ENCODE measurements around the gene USP14. TPM values are rescaled to one million over a fixed set of nuclear protein-coding genes. Genes with fewer than 3 reads are reported as not detected.

USP14 gene
- total RNA-seq, 1 donor from 2014 or later = 14.7 TPM

- DNase-seq (ENCODE audit: low read depth in 2 of 2) = peak; percentile 33 to 37
Measured at GRCh38 chr18:159037-159652, 788 bp downstream of the USP14 start.

GRCh38 chr18:159933-160332, 1.6 kb downstream of the USP14 start:
- DNase-seq (ENCODE audit: low read depth in 2 of 2) = no peak

GRCh38 chr18:160831-161570, 2.6 kb downstream of the USP14 start:
- DNase-seq (ENCODE audit: low read depth in 2 of 2) = no peak

- DNase-seq (ENCODE audit: low read depth in 2 of 2) = no peak
Measured at GRCh38 chr18:172361-172760, 14.0 kb downstream of the USP14 start.

GRCh38 chr18:179499-179898, 21.1 kb downstream of the USP14 start:
- DNase-seq (ENCODE audit: low read depth in 2 of 2) = no peak

GRCh38 chr18:181711-182110, 23.4 kb downstream of the USP14 start:
- no peak for DNase-seq (ENCODE audit: low read depth in 2 of 2)

- DNase-seq (ENCODE audit: low read depth in 2 of 2) = peak; percentile 8
Measured at GRCh38 chr18:183769-184168, 25.4 kb downstream of the USP14 start.

- no peak for DNase-seq (ENCODE audit: low read depth in 2 of 2)
Measured at GRCh38 chr18:189254-189653, 30.9 kb downstream of the USP14 start.

GRCh38 chr18:191725-192124, 33.4 kb downstream of the USP14 start:
- DNase-seq (ENCODE audit: low read depth in 2 of 2) = no peak

- no peak for DNase-seq (ENCODE audit: low read depth in 2 of 2)
Measured at GRCh38 chr18:192801-193200, 34.4 kb downstream of the USP14 start.

- no peak for DNase-seq (ENCODE audit: low read depth in 2 of 2)
Measured at GRCh38 chr18:195651-196050, 37.3 kb downstream of the USP14 start.

GRCh38 chr18:199214-199613, 40.9 kb downstream of the USP14 start:
- DNase-seq (ENCODE audit: low read depth in 2 of 2) = no peak

GRCh38 chr18:199768-200167, 41.4 kb downstream of the USP14 start:
- DNase-seq (ENCODE audit: low read depth in 2 of 2) = no peak

- no peak for DNase-seq (ENCODE audit: low read depth in 2 of 2)
Measured at GRCh38 chr18:210075-210474, 51.7 kb downstream of the USP14 start.

GRCh38 chr18:210733-211132, 52.4 kb downstream of the USP14 start:
- no peak for DNase-seq (ENCODE audit: low read depth in 2 of 2)

- peak; percentile 46 to 76 for DNase-seq (ENCODE audit: low read depth in 2 of 2)
Measured at GRCh38 chr18:211582-211981, 53.2 kb downstream of the USP14 start.

- no peak for DNase-seq (ENCODE audit: low read depth in 2 of 2)
Measured at GRCh38 chr18:212780-213179, 54.4 kb downstream of the USP14 start.

GRCh38 chr18:213505-213904, 55.1 kb downstream of the USP14 start:
- no peak for DNase-seq (ENCODE audit: low read depth in 2 of 2)

- DNase-seq (ENCODE audit: low read depth in 2 of 2) = no peak
Measured at GRCh38 chr18:213966-214365, 55.6 kb downstream of the USP14 start.

- no peak for DNase-seq (ENCODE audit: low read depth in 2 of 2)
Measured at GRCh38 chr18:215448-216010, 57.2 kb downstream of the USP14 start.

GRCh38 chr18:217532-218336, 59.4 kb downstream of the USP14 start:
- DNase-seq (ENCODE audit: low read depth in 2 of 2) = no peak

- DNase-seq (ENCODE audit: low read depth in 2 of 2) = no peak
Measured at GRCh38 chr18:220708-221107, 62.4 kb downstream of the USP14 start.

Data from lung microvascular endothelial cell (primary cell).